Fibroblast of pulmonary artery (primary cell): ENCODE data around the gene DCAF16.

Experiments used
- DNase-seq: peaks from one replicate; pipeline ENCODE4 v3.0.0-alpha.2; 2010; ENCODE audit warnings: low read depth
- H3K4me3 ChIP-seq: replicated peaks from 2 replicates; pipeline ENCODE4 v1.5.1; 2011; ENCODE audit warnings: low read depth, mild to moderate bottlenecking, control low read depth, low read length, moderate library complexity
- CTCF ChIP-seq: IDR thresholded peaks from 2 replicates; pipeline ENCODE4 v1.5.1; 2011; ENCODE audit warnings: mild to moderate bottlenecking, control low read depth, low read length, inconsistent platforms; ENCODE audit errors: missing control alignments

Gene DCAF16

GRCh38 chr4:17762726-17763125, 47.8 kb downstream of the DCAF16 start:
- peak; percentile 42 for TF ChIP-seq CTCF
- H3K4me3 ChIP-seq = no peak overlapping the region
- peak; percentile 68 for DNase-seq

GRCh38 chr4:17761062-17761461, 49.5 kb downstream of the DCAF16 start:
- no peak overlapping the region for H3K4me3 ChIP-seq
- no peak for DNase-seq
- no peak for TF ChIP-seq CTCF

GRCh38 chr4:17760626-17761025, 49.9 kb downstream of the DCAF16 start:
- TF ChIP-seq CTCF = no peak
- no peak for DNase-seq
- no peak overlapping the region for H3K4me3 ChIP-seq

- no peak overlapping the region for H3K4me3 ChIP-seq
- no peak for TF ChIP-seq CTCF
- no peak for DNase-seq
These were observed 52.1 kb downstream of the DCAF16 start for GRCh38 chr4:17758485-17758884.

- DNase-seq = no peak
- no peak for TF ChIP-seq CTCF
- H3K4me3 ChIP-seq = no peak overlapping the region
These were observed 52.9 kb downstream of the DCAF16 start for GRCh38 chr4:17757621-17758020.

- DNase-seq = no peak
- no peak for TF ChIP-seq CTCF
These were observed 56.9 kb downstream of the DCAF16 start for GRCh38 chr4:17753646-17754045.

More at GRCh38 chr4:17753646-17754045, 56.9 kb downstream of the DCAF16 start:
- no peak overlapping the region for H3K4me3 ChIP-seq
